ENCODE measurements around the gene AGAP2. TPM values are rescaled to one million over a fixed set of nuclear protein-coding genes. Genes with fewer than 3 reads are reported as not detected.

AGAP2 gene
- total RNA-seq, 4 donors from 2014 or later = 1.1 to 5.7 (median 2.5) TPM

DNA sequence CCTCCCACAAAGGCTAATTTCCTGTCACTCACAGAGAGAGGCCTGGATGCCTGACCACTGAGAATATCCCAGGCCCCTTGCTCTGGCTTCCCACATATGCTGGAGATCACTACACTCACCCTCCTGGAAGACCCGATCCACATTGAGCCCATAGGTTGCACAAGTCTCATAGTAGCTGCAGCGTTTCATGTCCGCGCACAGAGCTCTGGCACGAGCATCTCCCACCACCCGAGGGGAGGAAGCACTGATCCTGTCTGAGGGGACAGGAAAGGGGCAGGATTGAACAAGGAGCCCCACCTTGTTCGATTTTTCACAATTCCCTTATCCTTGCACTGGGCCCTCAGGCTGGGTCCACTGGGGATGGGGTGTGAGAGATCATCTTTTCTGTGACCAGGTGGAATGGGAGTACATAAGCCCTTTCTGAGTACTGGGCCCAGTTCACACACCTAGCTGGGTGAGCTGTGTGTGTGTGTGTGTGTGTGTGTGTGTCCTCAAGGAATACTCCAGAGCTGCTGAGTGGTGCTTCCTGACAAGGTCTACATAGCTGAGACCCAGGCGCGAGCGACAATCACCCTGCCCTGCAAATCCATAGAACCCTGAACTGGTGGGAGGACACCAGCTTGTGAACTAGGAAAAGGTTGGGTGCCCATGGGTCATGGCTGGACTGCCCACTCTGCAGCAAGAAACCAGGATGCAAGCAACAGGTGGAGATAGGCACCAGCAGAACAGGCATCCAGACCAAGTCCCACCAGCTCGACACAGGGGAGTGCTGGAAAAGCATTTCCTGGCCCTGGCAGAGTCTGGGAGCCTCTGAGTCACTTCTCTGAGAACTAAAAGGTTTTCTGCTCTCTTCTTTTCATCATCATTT lies 5.6 kb downstream of the AGAP2 start:
- H3K9me3 ChIP-seq = no peaks in the 10 kb centered on the region
- H3K36me3 ChIP-seq = no peaks in the 10 kb centered on the region
- H3K4me3 ChIP-seq = no peak overlapping the region
- WGBS, 2 donors = 77% methylated on average over 11 of the region's 11 CpGs
- TF ChIP-seq EP300 (IDR thresholded peaks at IDR 0.05) = no peak
- no peak for TF ChIP-seq POLR2A (IDR thresholded peaks at IDR 0.05)
- TF ChIP-seq, protein P1, sequence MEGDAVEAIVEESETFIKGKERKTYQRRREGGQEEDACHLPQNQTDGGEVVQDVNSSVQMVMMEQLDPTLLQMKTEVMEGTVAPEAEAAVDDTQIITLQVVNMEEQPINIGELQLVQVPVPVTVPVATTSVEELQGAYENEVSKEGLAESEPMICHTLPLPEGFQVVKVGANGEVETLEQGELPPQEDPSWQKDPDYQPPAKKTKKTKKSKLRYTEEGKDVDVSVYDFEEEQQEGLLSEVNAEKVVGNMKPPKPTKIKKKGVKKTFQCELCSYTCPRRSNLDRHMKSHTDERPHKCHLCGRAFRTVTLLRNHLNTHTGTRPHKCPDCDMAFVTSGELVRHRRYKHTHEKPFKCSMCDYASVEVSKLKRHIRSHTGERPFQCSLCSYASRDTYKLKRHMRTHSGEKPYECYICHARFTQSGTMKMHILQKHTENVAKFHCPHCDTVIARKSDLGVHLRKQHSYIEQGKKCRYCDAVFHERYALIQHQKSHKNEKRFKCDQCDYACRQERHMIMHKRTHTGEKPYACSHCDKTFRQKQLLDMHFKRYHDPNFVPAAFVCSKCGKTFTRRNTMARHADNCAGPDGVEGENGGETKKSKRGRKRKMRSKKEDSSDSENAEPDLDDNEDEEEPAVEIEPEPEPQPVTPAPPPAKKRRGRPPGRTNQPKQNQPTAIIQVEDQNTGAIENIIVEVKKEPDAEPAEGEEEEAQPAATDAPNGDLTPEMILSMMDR (IDR thresholded peaks at IDR 0.05) = no peak
- H3K4me1 ChIP-seq = peaks cover 0 to 28% (median 18%) of the 10 kb centered on the region in 4 donors
- no peak for DNase-seq (ENCODE audit: low spot score in 2 of 2)
- peaks cover 7 to 53% of the 10 kb centered on the region in 2 donors for H3K27me3 ChIP-seq
- no peak overlapping the region for H3K27ac ChIP-seq

DNA sequence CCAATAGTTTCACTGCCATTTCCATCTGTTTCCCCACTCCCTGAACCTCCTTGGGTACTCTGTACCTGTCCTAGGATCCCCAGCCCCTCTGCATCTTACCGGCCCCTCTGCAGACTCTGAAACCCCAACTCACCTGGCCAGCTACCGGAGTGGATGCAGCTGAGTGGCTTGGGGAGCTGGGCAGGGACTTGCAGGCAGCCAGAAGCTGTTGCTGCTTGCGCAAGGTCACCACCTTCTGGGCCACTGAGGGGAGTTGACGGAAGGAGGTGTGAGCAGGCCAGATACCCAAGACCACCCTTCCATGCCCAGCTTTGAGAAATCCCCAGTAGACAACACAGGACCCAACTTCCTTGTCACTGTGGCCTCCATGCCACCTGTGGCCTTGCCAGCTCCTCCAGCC lies 6.3 kb downstream of the AGAP2 start:
- no peak overlapping the region for H3K27ac ChIP-seq
- H3K4me1 ChIP-seq = peaks cover 0 to 26% (median 11%) of the 10 kb centered on the region in 4 donors
- WGBS, 2 donors = 75 to 83% methylated on average over 4 of the region's 4 CpGs
- no peak for DNase-seq (ENCODE audit: low spot score in 2 of 2)
- H3K36me3 ChIP-seq = no peaks in the 10 kb centered on the region
- H3K27me3 ChIP-seq = peaks cover 7 to 51% of the 10 kb centered on the region in 2 donors
- no peak overlapping the region for H3K4me3 ChIP-seq
- TF ChIP-seq, protein P1 (IDR thresholded peaks at IDR 0.05) = no peak
- TF ChIP-seq EP300 (IDR thresholded peaks at IDR 0.05) (no peak), POLR2A (IDR thresholded peaks at IDR 0.05) (no peak)
- H3K9me3 ChIP-seq = no peaks in the 10 kb centered on the region

DNA sequence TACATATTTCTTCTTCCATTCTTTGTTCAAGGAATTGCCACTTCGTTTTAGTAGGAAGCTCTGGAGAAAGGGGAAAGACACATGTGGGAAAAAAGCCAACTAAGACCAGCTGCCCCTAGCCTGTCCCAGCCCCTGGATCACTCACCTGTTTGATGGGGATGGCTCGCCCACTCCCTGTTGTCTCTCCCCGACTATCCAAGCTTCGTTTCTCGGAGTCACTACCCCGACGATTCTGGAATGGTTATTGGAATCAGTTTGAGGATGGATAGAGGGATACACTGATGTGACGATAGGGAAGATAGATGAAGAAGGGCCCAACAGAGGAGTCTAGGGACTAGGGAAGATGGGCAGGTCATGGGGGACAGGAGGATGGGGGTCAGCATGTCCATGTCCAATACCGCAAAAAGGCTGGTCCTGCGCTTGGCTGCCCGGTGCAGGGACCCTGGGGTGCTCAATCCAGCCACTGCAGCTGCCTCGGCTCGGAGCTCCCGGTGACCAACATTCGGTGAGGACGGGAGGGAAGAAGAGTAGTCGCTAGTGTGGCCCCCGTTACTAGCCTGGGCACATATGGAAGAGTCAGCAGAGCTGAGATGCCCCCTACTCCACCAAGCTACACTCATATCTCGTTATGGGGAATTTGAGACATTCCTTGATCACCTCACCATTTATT lies 7.0 kb downstream of the AGAP2 start:
- Histone ChIP-seq H3K9me3 (no peaks in the 10 kb centered on the region), H3K27me3 (peaks cover 6 to 44% of the 10 kb centered on the region in 2 donors), H3K27ac (no peak overlapping the region), H3K4me1 (peaks cover 0 to 24% (median 7%) of the 10 kb centered on the region in 4 donors), H3K36me3 (no peaks in the 10 kb centered on the region), H3K4me3 (no peak overlapping the region)
- TF ChIP-seq, protein P1 (IDR thresholded peaks at IDR 0.05) = no peak
- TF ChIP-seq EP300 (IDR thresholded peaks at IDR 0.05) (no peak), POLR2A (IDR thresholded peaks at IDR 0.05) (no peak)
- WGBS, 2 donors = 75 to 76% methylated on average over 19 of the region's 19 CpGs
- no peak for DNase-seq (ENCODE audit: low spot score in 2 of 2)

DNA sequence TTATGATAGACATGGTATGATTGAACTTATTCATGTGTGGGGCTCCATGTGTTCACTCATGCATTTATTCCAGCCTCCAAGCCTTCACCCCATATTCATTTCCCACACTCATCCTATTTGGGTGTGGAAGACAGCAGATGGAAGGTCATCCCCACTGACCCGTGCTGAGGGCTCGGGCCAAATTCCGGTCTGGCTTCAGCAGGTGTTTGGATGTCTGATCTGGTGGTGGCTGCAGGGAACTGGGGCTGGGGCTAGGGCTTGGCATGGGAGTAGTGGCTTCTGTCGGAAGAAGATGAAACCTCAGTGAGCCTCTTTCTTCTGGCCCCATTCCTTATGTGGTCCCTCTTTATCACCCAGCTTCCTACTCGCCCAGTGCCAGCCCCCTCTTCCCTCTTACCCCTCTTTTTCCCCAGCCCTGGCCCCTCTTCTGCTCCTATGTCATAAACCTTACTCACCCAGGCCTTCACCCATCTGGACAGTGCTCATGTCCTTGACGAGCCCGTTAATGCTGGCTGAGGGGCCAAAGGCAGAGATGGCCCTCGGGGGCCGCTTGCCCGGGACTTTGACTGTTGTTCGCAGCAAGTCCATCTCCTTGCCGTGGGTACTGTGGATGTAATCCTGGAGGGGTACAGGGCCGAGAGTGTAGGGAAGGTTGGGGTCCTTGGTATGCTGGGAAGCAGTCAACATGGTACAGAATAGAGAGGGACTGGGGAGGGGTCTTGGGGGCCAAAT lies 8.0 kb downstream of the AGAP2 start:
- H3K27me3 ChIP-seq = peaks cover 3 to 33% of the 10 kb centered on the region in 2 donors
- no peak overlapping the region for H3K4me3 ChIP-seq
- WGBS, 2 donors = 76 to 77% methylated on average over 13 of the region's 13 CpGs
- H3K36me3 ChIP-seq = no peaks in the 10 kb centered on the region
- H3K4me1 ChIP-seq = peaks cover 0 to 20% (median 0%) of the 10 kb centered on the region in 4 donors
- no peak overlapping the region for H3K27ac ChIP-seq
- no peak for TF ChIP-seq POLR2A (IDR thresholded peaks at IDR 0.05)
- TF ChIP-seq, protein P1 (IDR thresholded peaks at IDR 0.05) = no peak
- no peak for TF ChIP-seq EP300 (IDR thresholded peaks at IDR 0.05)
- H3K9me3 ChIP-seq = no peaks in the 10 kb centered on the region
- no peak for DNase-seq (ENCODE audit: low spot score in 2 of 2)

All from tibial nerve (tissue), 4 donors.